T-helper 2 cell (primary cell): ENCODE measurements around the gene PLCB3.

Source experiments
- DNase-seq, 5 experiments: peaks; one replicate each; pipeline versions ENCODE4 v3.0.0 to v3.0.0-alpha.2; 2012 to 2022

Gene PLCB3

DNA sequence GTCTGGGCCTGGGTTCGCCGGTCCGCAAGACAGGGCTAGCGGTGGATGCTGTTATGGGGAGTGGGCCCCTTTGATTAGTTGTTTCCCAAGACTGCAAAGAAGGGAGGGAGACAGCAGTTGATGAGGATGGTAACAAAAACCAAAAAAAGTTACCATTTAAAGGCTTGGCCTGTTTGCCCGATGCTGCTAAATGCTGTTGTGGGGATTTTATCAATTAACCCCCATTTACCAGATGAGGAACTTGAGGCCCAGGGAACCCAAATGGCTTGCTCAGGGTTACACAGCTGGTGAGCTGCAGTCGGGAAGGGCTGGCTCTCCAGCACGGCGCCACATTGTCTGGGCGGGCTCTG lies 28.7 kb upstream of the PLCB3 start:
- DNase-seq, result no peak

DNA sequence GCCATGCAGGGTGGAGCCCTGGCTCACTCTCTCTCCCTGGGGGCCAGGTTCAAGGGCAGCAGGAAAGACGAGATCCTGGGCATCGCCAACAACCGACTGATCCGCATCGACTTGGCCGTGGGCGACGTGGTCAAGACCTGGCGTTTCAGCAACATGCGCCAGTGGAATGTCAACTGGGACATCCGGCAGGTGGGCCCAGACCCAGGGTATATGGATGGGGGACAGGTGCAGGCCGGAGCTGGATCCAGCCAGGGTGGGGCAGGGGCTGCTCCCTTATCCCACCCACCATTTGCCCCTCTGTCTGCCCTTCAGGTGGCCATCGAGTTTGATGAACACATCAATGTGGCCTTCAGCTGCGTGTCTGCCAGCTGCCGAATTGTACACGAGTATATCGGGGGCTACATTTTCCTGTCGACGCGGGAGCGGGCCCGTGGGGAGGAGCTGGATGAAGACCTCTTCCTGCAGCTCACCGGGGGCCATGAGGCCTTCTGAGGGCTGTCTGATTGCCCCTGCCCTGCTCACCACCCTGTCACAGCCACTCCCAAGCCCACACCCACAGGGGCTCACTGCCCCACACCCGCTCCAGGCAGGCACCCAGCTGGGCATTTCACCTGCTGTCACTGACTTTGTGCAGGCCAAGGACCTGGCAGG lies 28.2 kb upstream of the PLCB3 start:
- DNase-seq, result no peak

DNA sequence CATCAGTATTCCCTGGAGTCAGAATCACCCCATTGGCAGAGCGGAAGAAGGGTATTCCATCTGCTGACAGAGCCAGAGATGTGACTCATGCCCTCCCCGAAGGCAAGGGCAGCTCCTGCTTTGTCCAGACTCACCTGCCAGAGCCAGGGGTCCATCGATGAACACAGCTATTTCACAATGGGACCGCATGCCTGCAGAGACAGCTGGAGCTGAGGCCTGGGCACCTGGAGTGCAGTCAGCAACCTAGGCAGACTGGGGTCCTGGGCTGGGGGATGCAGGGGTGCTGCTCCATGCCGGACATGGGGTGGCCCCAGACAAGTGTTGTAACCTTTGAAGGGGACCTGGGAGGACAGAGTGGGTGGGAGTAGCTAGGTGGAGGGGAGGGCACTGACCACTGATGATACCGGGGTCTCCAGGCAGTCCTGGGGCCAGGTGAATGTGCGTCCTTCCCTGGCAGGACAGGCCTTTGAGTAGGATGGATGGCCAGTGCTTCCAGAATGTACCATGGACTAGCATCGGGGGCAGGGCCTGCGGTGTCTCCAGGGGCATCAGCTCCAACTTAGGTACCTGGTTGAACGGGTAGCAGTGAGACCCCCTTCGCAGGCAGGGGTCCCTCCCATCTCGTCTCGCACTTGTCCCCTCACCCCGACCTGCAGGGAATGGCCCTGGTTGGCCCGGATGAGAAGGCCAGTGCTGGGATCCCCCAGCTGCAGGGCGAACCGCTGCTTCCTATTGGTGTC lies 27.0 kb upstream of the PLCB3 start:
- no peak for DNase-seq

DNA sequence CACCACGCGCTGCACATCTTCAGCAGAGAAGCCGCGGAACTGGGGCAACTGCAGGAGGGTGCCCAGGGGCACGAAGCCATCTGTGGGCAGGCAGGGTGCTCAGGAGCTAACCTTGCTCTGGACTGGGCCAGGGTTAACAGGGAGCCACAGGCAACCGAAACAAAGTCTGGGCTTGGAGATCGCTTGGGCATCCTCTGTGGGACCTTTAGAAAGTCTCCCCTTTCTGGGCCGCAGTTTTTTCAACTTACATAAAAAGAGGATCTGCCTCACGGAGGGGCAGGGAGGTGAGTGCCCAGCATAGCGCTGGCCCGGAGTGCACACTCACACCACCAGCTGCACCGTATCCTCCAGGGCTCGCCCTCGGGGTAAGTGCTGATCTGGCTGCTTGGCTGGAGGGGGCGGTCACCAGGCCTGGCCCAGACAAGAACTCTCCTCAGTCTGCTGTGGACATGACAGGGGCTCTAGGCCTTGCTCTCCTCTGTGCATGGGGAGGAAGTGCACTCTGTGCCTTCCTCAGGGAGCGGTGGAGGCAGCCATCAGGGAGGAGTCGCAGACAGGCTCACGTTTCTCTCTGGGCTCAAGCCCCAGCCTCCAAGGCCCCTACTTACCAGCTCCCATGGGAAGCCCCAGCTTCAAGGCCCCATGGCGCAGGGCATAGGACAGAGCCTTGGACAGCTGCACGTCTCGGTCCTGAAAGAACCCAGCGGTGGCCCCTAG lies 26.3 kb upstream of the PLCB3 start:
- DNase-seq, result peak in 1 of 5 experiments; percentile 25

DNA sequence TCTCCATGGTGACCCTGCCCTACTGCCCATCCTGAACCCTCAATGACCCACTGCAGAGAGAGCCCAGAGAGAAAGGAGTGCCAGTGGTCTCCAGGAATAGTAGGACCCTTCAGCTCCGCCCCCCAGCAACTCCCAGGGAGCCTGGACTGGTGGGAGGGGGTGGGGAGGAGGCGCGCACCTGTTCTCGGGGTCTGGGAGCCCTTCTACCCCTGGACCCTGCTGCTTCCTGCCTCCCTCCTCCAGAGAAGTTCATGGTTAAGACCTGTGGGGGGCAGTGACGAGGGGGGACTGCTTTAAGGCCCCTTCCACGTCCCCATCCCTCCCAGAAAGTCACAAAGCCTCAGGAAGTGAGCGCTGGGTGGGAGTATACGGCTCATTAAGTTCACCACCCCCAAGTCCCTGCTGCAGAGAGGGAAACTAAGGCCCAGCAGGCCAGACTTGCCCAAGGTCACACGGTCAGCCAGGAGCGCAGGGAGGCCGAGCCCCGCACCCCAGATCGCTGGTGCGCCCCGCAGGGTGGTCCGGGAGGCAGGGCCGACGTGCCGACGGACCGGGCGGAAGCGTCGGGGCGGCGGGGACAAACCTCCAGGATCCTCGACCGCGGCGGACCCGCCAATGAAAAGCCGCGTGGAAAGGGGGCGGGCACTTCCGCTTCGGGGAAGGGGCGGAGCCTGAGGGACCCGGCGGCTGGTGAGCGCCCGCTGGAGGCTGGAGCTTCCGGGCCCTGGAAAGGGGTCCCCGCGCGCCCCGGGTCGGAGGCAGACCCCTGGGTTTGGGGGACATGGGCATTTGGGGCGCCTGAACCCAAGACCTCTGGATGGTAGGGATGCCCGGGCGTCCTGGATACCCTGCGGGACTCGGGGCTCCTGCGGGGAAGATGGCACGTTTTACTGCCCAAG lies 25.5 kb upstream of the PLCB3 start, which contains the start of the genes NUDT22 and TRPT1:
Gene NUDT22 (plus strand): TSS at position 667 of the 899 bp plus-strand sequence. CDS start 379 bp downstream, outside the sequence.
Gene TRPT1 (minus strand): TSS at position 579 of the 899 bp plus-strand sequence. CDS start 326 bp downstream, at position 253.
- peak; percentile 83 to 91 (median 87) for DNase-seq

DNA sequence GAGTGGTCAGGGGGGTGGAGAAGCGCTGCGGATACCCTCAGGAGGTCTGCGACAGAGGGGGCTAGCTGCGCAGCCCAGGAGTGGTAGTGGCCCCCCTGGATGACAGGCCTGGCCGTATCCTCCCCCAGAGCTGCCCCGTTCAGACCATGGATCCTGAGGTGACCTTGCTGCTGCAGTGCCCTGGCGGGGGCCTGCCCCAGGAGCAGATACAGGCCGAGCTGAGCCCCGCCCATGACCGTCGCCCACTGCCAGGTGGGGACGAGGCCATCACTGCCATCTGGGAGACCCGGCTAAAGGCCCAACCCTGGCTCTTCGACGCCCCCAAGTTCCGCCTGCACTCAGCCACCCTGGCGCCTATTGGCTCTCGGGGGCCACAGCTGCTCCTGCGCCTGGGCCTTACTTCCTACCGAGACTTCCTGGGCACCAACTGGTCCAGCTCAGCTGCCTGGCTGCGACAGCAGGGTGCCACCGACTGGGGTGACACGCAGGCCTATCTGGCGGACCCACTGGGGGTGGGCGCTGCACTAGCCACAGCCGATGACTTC lies 24.8 kb upstream of the PLCB3 start:
- peak in 3 of 5 experiments; percentile 52 to 84 (median 59) for DNase-seq

DNA sequence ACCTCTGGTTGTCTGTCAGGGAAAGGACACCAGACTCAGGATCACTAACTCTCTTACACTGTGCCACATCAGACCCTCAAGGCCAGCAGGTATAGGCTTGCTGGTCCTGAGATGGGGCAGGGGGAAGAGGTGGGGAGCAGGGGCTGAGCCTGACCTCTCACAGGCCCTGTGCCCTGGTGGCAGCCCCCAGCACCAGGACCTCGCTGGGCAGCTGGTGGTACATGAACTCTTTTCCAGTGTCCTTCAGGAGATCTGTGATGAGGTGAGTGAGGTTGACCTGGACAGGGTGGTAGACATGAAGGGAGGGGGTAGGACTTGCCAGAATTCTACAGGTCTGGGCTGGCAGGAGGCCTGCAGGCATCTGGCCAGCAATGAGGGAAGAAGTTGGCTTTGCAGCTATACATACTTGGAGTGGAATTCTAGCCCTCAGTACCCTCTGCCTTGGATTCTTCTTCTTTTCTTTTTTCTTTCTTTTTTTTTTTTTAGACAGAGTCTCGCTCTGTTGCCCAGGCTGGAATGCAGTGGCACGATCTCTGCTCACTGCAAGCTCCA lies 23.8 kb upstream of the PLCB3 start:
- DNase-seq, result no peak

DNA sequence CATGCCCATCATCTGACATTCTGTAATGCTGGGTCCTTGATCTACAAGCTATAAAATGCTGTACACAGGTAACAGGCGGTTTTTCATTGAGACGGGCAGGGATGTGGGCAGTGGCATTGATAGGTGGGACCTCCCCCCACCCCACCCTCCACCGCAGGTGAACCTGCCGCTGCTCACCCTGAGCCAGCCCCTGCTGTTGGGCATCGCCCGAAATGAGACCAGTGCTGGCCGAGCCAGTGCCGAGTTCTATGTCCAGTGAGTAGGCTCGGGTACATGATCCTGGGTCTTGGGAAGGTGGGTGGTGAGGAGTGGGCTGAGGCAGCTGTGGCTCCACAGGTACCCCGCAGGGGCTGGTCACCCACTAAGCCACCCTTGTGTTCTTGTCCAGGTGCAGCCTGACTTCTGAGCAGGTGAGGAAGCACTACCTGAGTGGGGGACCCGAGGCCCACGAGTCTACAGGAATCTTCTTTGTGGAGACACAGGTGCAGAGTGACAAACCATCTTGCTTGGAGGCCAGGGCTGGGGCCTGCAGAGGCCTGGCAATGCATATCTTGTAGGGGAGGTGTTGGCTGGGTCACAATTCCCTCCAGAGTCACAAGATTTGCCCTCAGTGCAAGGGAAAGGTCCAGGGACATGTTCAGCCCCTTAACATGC lies 22.1 kb upstream of the PLCB3 start:
- DNase-seq, result no peak

DNA sequence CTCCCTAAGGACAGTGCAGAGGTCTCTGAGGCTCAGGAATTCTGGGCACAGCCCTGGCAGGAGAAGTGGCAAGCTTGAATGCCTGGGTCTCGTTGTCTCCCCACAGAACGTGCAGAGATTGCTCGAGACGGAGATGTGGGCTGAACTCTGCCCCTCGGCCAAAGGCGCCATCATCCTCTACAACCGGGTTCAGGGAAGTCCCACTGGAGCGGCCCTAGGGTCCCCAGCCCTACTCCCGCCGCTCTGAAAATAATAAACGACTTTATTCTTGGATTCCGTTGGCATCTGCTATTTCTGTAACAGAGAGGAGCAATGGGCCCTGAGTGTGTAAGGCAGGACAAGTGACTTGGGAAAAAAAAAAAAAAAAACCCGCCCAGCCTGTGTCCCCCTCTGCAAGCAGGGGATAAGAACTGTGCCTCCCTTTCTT lies 21.6 kb upstream of the PLCB3 start:
- no peak for DNase-seq

DNA sequence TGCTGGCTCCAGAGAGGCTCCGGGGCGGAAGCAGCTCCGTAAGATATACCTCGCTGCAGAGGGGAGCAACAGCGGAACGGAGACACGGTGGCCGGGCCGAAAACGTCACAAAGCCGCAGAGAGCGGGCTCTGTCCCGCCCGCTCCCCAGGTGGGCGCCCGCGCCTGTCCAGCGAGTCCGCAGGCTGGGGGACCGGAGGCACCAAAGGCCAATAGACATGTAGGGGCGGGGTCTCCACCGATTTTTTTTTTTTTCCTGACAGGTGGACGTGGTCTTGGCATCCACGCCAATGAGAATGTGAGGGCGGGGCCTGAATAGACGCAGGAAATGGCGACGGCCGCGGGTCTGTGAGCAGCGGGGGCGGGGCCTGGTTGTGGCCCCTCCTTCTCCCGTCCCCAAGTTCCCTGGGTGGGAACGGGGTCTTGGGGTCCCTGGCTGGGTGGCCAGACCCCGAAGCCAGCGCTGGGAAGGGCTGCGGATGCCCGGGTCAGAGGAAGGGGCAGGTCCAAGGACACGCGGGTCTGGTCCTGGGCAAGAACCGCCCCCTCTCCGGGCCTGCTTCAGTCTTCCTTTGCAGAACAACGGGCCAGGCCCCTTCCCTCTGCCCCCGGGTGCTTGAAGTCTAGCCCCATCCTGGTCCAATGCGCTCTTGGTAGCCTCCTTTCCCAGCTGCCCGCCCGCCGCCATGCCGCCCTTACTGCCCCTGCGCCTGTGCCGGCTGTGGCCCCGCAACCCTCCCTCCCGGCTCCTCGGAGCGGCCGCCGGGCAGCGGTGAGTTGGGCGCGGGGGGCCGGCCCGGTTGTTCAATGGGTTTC lies 21.0 kb upstream of the PLCB3 start, which contains the start of gene DNAJC4:
Gene DNAJC4 (plus strand): TSS at position 378 of the 814 bp plus-strand sequence. CDS start 307 bp downstream, at position 685.
- peak; percentile 73 to 93 (median 83) for DNase-seq

DNA sequence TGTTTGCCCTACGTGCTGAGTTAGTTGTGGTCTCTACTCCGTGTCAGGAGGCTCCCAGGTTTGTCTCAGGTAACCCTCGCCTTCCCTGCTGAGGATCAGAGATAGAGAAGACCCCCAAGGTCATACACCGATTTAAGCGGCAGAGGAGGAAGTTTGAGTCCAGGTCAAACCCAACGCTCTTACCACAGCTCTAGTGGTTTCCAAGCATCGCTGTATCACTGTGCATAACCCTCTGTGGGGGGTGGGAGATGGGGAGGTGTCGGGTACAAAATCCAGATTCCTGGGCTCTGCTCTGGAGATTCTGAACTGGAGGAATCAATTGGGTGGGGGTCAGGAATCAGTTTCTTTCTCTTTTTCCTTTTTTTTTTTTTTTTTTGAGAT lies 20.4 kb upstream of the PLCB3 start:
- DNase-seq, result peak in 1 of 5 experiments; percentile 25

DNA sequence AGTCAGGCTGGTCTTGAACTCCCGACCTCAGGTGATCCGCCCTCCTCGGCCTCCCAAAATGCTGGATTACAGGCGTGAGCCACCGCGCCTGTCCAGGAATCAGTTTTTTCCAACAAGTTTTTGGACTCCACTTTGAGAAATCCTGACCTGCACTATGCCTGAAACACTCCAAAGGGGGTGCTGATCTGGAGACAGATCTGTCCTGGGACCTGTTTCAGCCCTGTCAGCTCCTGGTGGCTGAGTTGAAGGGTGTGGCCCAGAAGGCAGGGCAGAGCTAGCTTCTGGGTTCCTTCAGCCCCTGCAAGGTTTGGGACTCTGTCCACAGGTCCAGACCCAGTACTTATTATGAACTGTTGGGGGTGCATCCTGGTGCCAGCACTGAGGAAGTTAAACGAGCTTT lies 19.8 kb upstream of the PLCB3 start:
- no peak for DNase-seq

DNA sequence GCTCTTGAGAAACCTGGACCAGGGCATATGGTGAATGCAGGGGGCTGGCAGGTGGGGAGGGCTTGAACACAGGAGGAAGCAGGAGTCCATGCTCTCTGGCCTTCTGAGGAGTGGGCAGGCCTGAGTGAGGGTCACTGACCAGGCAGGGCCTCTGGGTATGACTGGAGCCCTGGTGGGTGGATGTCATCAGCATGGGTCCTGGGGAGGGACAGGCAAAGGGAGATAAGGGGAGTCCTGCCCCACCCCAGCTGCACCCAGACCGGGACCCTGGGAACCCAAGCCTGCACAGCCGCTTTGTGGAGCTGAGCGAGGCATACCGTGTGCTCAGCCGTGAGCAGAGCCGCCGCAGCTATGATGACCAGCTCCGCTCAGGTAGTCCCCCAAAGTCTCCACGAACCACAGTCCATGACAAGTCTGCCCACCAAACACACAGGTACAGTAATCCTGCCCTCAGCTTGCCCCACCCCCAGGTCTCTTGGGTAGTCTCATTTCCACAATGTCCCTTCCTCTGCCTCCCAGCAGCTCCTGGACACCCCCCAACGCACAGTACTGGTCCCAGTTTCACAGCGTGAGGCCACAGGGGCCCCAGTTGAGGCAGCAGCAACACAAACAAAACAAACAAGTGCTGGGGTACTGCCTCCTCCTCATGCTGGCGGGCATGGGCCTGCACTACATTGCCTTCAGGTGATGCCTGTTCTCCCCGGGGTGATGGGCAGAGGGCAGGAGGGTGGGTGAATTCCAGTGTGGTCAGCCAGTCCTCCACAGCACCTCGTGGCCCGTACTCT lies 19.0 kb upstream of the PLCB3 start:
- DNase-seq, result no peak

DNA sequence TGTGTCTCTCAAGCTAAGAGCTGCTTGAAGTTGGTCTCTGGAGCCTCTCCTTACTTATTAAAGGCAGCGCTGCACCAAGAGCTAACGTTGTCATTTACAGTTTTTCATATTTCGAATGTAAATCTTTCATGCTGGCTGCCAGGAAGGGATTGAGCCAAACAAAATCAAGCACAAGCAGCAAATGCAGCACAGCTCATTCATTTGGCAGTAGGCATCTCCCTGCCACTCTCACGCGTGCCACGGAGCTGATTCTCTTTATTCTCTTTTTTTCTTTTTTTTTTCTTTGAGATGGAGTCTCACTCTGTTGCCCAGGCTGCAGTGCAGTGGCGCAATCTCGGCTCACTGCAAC lies 18.4 kb upstream of the PLCB3 start:
- DNase-seq, result no peak

DNA sequence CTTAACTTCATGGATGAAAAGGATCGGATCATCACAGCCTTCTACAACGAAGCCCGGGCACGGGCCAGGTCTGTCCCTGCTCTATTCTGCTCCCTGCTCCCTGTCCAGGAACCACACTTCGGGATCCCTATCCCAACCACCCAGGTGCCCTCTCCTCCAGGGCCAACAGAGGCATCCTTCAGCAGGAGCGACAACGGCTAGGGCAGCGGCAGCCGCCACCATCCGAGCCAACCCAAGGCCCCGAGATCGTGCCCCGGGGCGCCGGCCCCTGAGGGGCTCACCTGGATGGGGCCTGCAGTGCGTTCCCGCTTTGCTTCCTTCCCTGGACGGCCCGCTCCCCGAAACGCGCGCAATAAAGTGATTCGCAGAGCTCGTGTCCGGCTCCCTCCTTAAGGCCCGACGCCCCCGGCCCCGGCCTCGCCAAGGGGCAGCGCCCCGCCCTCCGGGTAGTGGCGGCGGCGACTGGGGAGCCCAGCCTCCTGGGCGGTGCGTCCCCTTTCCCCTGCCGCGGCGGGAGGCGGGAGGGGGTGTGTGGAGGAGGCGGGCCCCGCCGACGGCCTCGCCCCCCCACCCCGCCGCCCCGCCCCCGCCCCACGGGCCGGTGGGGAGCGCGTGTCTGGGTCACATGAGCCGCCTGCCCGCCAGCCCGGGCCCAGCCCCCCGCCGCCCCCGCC lies 17.3 kb upstream of the PLCB3 start, which contains the start of gene VEGFB:
Gene VEGFB (plus strand): TSS at position 672 of the 674 bp plus-strand sequence. CDS start 250 bp downstream, outside the sequence.
- DNase-seq, result peak in 4 of 5 experiments; percentile 60 to 80 (median 68)

DNA sequence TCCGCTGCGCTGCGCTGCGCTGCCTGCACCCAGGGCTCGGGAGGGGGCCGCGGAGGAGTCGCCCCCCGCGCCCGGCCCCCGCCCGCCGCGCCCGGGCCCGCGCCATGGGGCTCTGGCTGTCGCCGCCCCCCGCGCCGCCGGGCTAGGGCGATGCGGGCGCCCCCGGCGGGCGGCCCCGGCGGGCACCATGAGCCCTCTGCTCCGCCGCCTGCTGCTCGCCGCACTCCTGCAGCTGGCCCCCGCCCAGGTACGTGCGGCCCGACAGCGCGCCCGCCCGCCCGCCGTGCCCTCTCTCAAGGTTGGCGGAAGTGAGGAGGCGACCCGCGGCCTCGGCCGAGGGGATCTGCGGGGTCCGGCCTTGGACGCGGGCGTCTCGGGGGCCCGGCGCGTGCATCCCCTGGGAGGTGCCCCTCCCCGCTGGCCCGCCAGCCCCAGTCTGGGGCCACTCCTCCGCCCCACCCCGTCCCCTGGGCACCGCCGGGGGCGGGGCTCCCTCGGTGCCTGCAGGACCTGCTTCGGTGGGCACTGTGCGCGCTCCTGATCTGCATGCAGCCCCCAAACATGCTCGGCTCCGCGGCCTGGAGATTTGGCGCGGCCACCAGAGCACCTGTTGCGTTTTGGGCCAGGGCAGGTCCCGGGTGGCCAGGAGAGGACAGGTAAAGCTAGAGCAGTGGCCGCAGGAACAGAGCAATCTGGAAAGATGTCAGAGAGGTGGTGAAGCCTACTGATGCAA lies 16.5 kb upstream of the PLCB3 start:
- DNase-seq, result peak in 3 of 5 experiments; percentile 46 to 67 (median 59)

DNA sequence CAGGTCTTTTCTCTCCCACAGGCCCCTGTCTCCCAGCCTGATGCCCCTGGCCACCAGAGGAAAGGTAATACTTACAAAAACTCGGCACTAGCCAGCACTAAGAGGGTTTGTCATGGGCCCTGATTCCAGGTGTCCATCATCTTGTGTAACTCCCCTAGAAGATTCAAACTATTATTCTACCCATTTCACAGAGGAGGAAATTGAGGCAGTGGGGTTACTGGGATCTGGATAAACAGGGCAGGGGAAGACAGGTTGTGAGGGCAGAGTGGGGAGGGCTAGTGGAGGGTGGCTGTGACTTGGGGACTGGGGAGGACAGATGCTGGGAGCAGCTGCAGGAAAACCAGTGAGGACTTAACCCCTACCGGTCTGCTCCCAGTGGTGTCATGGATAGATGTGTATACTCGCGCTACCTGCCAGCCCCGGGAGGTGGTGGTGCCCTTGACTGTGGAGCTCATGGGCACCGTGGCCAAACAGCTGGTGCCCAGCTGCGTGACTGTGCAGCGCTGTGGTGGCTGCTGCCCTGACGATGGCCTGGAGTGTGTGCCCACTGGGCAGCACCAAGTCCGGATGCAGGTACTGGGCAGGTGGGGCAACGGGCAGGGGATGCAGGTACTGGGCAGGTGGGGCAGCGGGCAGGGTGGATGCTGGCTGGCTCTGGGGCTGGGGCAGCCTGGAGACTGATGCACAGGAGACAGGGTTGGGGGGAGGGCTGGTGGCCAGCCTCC lies 15.7 kb upstream of the PLCB3 start:
- DNase-seq, result no peak
